Testis (tissue), 3 donors: ENCODE results near the gene ACACA. TPM values are rescaled to one million over a fixed set of nuclear protein-coding genes. Genes with fewer than 3 reads are reported as not detected.

Source experiments
- DNase-seq: peaks from one replicate; pipeline ENCODE4 v3.0.0-alpha.2; 2019
- H3K27ac ChIP-seq, 2 donors: fragments of 200-600 bp; sonication (generic); one replicate each; pipeline ENCODE4 v1.5.1; 2019
- H3K27me3 ChIP-seq: fragments of 200-600 bp; sonication (generic); one replicate; pipeline ENCODE4 v1.5.1; 2019
- H3K36me3 ChIP-seq: fragments of 200-600 bp; sonication (generic); one replicate; pipeline ENCODE4 v1.5.1; 2017; ENCODE audit warnings: low read depth; ENCODE audit errors: missing control alignments
- H3K4me1 ChIP-seq: fragments of 200-600 bp; sonication (generic); one replicate; pipeline ENCODE4 v1.5.1; 2019
- H3K4me3 ChIP-seq, 2 donors: fragments of 200-600 bp; sonication (generic); one replicate each; pipeline ENCODE4 v1.5.1; 2017 to 2019
- H3K9me3 ChIP-seq: fragments of 200-600 bp; sonication (generic); one replicate; pipeline ENCODE4 v1.5.1; 2017
- CTCF ChIP-seq, 3 experiments: fragments of 450-650 bp in 2 of 3; fragments of 200-600 bp in 1 of 3; sonication (generic) in 1 of 3; IDR thresholded peaks; one replicate each; pipeline ENCODE4 v1.5.1; 2016 to 2019; ENCODE audit warnings: antibody characterized with exemption in 3 of 3, mild to moderate bottlenecking in 2 of 3, moderate library complexity in 1 of 3
- POLR2A ChIP-seq: fragments of 450-650 bp; IDR thresholded peaks from one replicate; pipeline ENCODE4 v1.6.1; 2017; ENCODE audit warnings: antibody characterized with exemption, mild to moderate bottlenecking, moderate library complexity
- WGBS, 2 donors: methylation state at CpG; one replicate each; pipeline ENCODE4 v1.1.5; 2018; 5-methylcytosine and 5-hydroxymethylcytosine counted together
- intact Hi-C: fragments of 100-400 bp; cut with DNase I; formaldehyde crosslinking; loops from one replicate; pipeline ENCODE4 v1.15.1; 2023; ENCODE audit warnings: low total_unique reads
- polyA plus RNA-seq: library from polyadenylated mRNA; stranded (reverse); fragments of 350-450 nt; fragmentation: Illumina TruSeq; extraction: RNeasy Lipid Tissue Mini Kit (QIAGEN cat#74804); gene quantifications from one replicate; pipeline ENCODE4 v1.2.3, GENCODE V29; 2014; ENCODE audit warnings: low read depth, low replicate concordance; ENCODE audit not compliant: insufficient read depth
- total RNA-seq, 2 donors: library from RNA; depleted of rRNA; stranded (reverse); fragments of >200 nt; gene quantifications; one replicate each; pipeline ENCODE4 v1.2.3, GENCODE V29; 2016

Gene ACACA
- total and polyA plus RNA-seq, 3 donors from 2014 or later = 43.4 to 65.0 (median 56.0) TPM

- no peaks in the 10 kb centered on the region for H3K27me3 ChIP-seq
- no peak for DNase-seq
- no peak for TF ChIP-seq CTCF (IDR thresholded peaks at IDR 0.05)
- TF ChIP-seq POLR2A = no peak
- intact Hi-C loops = no loop called here
- 84 to 97% methylated on average over 3 of the region's 3 CpGs for WGBS, 2 donors
- H3K4me1 ChIP-seq = peaks cover 3% of the 10 kb centered on the region
- H3K9me3 ChIP-seq = no peaks in the 10 kb centered on the region
- no peaks in the 10 kb centered on the region for H3K36me3 ChIP-seq
- H3K27ac ChIP-seq = no peak overlapping the region
- no peak overlapping the region for H3K4me3 ChIP-seq
Measured at GRCh38 chr17:37086948-37087347, 319.7 kb downstream of the ACACA start.

- DNase-seq = no peak
- Histone ChIP-seq H3K27ac (no peak overlapping the region), H3K4me3 (no peak overlapping the region), H3K4me1 (peaks cover 3% of the 10 kb centered on the region), H3K9me3 (no peaks in the 10 kb centered on the region), H3K27me3 (no peaks in the 10 kb centered on the region), H3K36me3 (no peaks in the 10 kb centered on the region)
- TF ChIP-seq POLR2A (no peak), CTCF (IDR thresholded peaks at IDR 0.05) (no peak)
- WGBS, 2 donors = 78 to 80% methylated on average over 3 of the region's 3 CpGs
- intact Hi-C loops = no loop called here
Measured at GRCh38 chr17:37086334-37086733, 320.3 kb downstream of the ACACA start.

- Histone ChIP-seq H3K4me3 (no peak overlapping the region), H3K4me1 (peaks cover 3% of the 10 kb centered on the region), H3K27ac (no peak overlapping the region), H3K27me3 (no peaks in the 10 kb centered on the region), H3K9me3 (no peaks in the 10 kb centered on the region), H3K36me3 (no peaks in the 10 kb centered on the region)
- intact Hi-C loops = no loop called here
- WGBS, 2 donors = 54 to 80% methylated on average over 5 of the region's 5 CpGs
- DNase-seq = no peak
- TF ChIP-seq POLR2A (no peak), CTCF (IDR thresholded peaks at IDR 0.05) (no peak)
Measured at GRCh38 chr17:37084372-37084771, 322.3 kb downstream of the ACACA start.

- TF ChIP-seq CTCF (IDR thresholded peaks at IDR 0.05) = no peak
- no peak for TF ChIP-seq POLR2A
Measured at GRCh38 chr17:37083456-37083855, 323.2 kb downstream of the ACACA start.

GRCh38 chr17:37082985-37083384 is 323.7 kb downstream of the ACACA start:
- no peak for DNase-seq
- intact Hi-C loops = no loop called here
- no peaks in the 10 kb centered on the region for H3K9me3 ChIP-seq
- no peaks in the 10 kb centered on the region for H3K36me3 ChIP-seq
- 93 to 95% methylated on average over 4 of the region's 4 CpGs for WGBS, 2 donors
- TF ChIP-seq POLR2A (no peak), CTCF (IDR thresholded peaks at IDR 0.05) (no peak)
- no peaks in the 10 kb centered on the region for H3K27me3 ChIP-seq
- no peak overlapping the region for H3K27ac ChIP-seq
- peaks cover 3% of the 10 kb centered on the region for H3K4me1 ChIP-seq
- no peak overlapping the region for H3K4me3 ChIP-seq

More at GRCh38 chr17:37083456-37083855, 323.2 kb downstream of the ACACA start:
- intact Hi-C loops = no loop called here
- Histone ChIP-seq H3K27me3 (no peaks in the 10 kb centered on the region), H3K27ac (no peak overlapping the region), H3K4me3 (no peak overlapping the region), H3K4me1 (peaks cover 3% of the 10 kb centered on the region), H3K9me3 (no peaks in the 10 kb centered on the region), H3K36me3 (no peaks in the 10 kb centered on the region)
- 68 to 72% methylated on average over 5 to 6 of the region's 6 CpGs for WGBS, 2 donors
- no peak for DNase-seq
